Natural killer cell (primary cell): ENCODE measurements around the gene RASGEF1C. TPM values are rescaled to one million over a fixed set of nuclear protein-coding genes. Genes with fewer than 3 reads are reported as not detected.
"Not testable (repeated sequence)": the region's sequence is repeated elsewhere in the genome, so short reads cannot be mapped to it uniquely, and the experiment has no call there.

Experiments used
- ATAC-seq, 3 donors: fragments of 150-1000 bp in 2 of 3; fragments of 200-7000 bp in 1 of 3; cut with Tn5 transposase; 1 replicate in 1 of 3; 2 replicates in 2 of 3; pipeline ENCODE4 v1.10.0; 2021; ENCODE audit warnings: mild to moderate bottlenecking in 2 of 3, moderate library complexity in 2 of 3
- DNase-seq, 2 donors: peaks; one replicate each; pipeline versions ENCODE4 v3.0.0 to v3.0.0-alpha.2; 2013 to 2021; ENCODE audit warnings: mixed read lengths in 1 of 2
- H3K27ac ChIP-seq: one replicate; pipeline ENCODE4 v1.5.1; 2013; ENCODE audit warnings: mild to moderate bottlenecking, low read length
- H3K27me3 ChIP-seq: one replicate; pipeline ENCODE4 v1.6.1; 2013; ENCODE audit warnings: low read length; ENCODE audit not compliant: control insufficient read depth, insufficient read depth
- H3K36me3 ChIP-seq: one replicate; pipeline ENCODE4 v1.6.1; 2013; ENCODE audit warnings: low read length; ENCODE audit not compliant: control insufficient read depth, insufficient read depth
- H3K4me1 ChIP-seq: one replicate; pipeline ENCODE4 v1.6.1; 2013; ENCODE audit warnings: low read length; ENCODE audit not compliant: control insufficient read depth, insufficient read depth
- H3K4me3 ChIP-seq: one replicate; pipeline ENCODE4 v1.5.1; 2013; ENCODE audit warnings: low read length
- H3K9me3 ChIP-seq: one replicate; pipeline ENCODE4 v1.6.1; 2013; ENCODE audit warnings: low read length; ENCODE audit not compliant: control insufficient read depth, insufficient read depth
- H3K27ac Mint-ChIP-seq, 2 donors: one replicate each; pipeline ENCODE4 v1.8.0; 2022; ENCODE audit warnings: mild to moderate bottlenecking in 2 of 2, mixed read lengths in 2 of 2, moderate library complexity in 1 of 2
- H3K27me3 Mint-ChIP-seq, 2 donors: one replicate each; pipeline ENCODE4 v1.8.0; 2022; ENCODE audit warnings: low read depth in 2 of 2, mixed read lengths in 2 of 2
- H3K36me3 Mint-ChIP-seq: one replicate; pipeline ENCODE4 v1.8.0; 2022; ENCODE audit warnings: mixed read lengths
- H3K4me1 Mint-ChIP-seq, 2 donors: one replicate each; pipeline ENCODE4 v1.8.0; 2022; ENCODE audit warnings: mixed read lengths in 2 of 2
- H3K4me3 Mint-ChIP-seq: one replicate; pipeline ENCODE4 v1.8.0; 2022; ENCODE audit warnings: mild to moderate bottlenecking, moderate library complexity, mixed read lengths
- H3K9me3 Mint-ChIP-seq, 2 donors: one replicate each; pipeline ENCODE4 v1.8.0; 2022; ENCODE audit warnings: mixed read lengths in 2 of 2
- WGBS: methylation state at CpG from one replicate; pipeline ENCODE4 v1.1.7; 2013; ENCODE audit warnings: missing lambda C conversion rate; ENCODE audit not compliant: insufficient coverage; 5-methylcytosine and 5-hydroxymethylcytosine counted together
- intact Hi-C: fragments of 100-400 bp; cut with micrococcal nuclease; formaldehyde crosslinking; loops from one replicate; pipeline ENCODE4 v1.14.2; 2022
- total RNA-seq, 4 donors: library from RNA; stranded (reverse); fragments of 120-200 nt in 1 of 4; gene quantifications; one replicate each; pipeline versions ENCODE4 v1.2.3 to v1.2.4, GENCODE V29; 2013 to 2022
- TF ChIP-seq, protein P1 (sequence below): fragments of 200-600 bp; IDR thresholded peaks from one replicate; pipeline ENCODE4 v1.8.0; 2022; ENCODE audit warnings: antibody characterized with exemption

RASGEF1C gene
- total RNA-seq, 3 donors from 2014 or later (not counting 1 experiment from before 2014, with no cell fraction given): not detected

DNA sequence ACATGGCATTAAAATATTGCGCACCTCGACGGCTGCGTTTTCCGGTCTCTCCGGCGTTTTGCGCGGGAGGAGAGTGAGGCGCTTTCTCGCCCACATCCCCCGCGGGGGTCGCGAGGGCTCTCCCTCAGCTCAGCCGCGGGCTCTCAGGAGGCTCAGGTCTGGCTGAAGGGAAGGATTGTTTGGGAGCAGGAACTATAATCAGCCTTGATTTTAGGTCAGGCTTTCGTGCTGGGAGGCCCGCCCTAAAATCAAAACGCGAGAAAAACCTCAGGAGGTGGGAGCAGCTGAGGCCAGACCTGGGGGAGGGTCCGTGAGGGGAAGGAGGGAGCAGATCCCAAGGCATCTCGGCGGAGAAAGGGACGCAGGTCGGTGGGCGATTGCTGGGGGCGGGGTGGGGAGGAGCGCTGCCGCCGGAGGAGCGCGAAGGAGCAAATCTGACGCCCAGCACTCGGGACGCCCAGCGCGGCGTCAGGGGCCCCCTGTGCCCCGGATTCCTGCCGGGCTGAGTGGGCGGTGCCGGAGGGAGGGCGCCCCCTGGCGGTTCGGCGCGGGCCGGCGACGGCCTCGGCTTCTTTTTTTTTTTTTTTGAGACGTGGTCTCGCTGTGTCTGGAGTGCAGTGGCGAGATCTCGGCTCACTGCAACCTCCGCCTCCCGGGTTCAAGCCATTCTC, 118.8 kb downstream of the RASGEF1C start:
- Mint-ChIP-seq H3K27ac (peak overlapping the region in 1 of 2 donors; percentile 76), H3K9me3 (no peaks in the 10 kb centered on the region), H3K36me3 (no peaks in the 10 kb centered on the region), H3K4me1 (peaks cover 28 to 37% of the 10 kb centered on the region in 2 donors), H3K27me3 (peaks cover 21 to 27% of the 10 kb centered on the region in 2 donors), H3K4me3 (peak overlapping the region; percentile 80)
- Histone ChIP-seq H3K4me3 (peak overlapping the region; percentile 39), H3K27me3 (peaks cover 2% of the 10 kb centered on the region), H3K9me3 (no peaks in the 10 kb centered on the region), H3K4me1 (peaks cover 38% of the 10 kb centered on the region), H3K27ac (no peak overlapping the region), H3K36me3 (no peaks in the 10 kb centered on the region)
- DNase-seq (peak; percentile 86 to 91), ATAC-seq (peak; percentile 88 to 94 (median 90))
- TF ChIP-seq, protein P1, sequence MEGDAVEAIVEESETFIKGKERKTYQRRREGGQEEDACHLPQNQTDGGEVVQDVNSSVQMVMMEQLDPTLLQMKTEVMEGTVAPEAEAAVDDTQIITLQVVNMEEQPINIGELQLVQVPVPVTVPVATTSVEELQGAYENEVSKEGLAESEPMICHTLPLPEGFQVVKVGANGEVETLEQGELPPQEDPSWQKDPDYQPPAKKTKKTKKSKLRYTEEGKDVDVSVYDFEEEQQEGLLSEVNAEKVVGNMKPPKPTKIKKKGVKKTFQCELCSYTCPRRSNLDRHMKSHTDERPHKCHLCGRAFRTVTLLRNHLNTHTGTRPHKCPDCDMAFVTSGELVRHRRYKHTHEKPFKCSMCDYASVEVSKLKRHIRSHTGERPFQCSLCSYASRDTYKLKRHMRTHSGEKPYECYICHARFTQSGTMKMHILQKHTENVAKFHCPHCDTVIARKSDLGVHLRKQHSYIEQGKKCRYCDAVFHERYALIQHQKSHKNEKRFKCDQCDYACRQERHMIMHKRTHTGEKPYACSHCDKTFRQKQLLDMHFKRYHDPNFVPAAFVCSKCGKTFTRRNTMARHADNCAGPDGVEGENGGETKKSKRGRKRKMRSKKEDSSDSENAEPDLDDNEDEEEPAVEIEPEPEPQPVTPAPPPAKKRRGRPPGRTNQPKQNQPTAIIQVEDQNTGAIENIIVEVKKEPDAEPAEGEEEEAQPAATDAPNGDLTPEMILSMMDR: peak; percentile 90
- 1% methylated on average over 58 of the region's 58 CpGs for WGBS
- intact Hi-C loops: loop anchor here (2.0 kb wide), 1 partner anchor 287 kb away; no protein-coding TSS in a partner anchor

DNA sequence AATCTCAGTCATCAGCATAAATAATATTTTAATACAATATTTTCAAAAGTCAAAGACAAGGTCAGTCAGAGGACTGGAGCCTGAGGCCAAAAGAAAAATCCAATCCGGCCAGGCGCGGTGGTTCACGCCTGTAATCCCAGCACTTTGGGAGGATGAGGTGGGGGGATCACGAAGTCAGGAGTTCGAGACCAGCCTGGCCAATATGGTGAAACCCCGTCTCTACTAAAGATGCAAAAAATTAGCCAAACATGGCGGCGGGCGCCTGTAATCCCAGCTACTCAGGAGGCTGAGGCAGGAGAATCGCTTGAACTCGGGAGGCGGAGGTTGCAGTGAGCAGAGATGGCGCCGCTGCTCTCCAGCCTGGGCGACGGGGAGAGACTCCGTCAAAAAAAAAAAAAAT, 119.4 kb downstream of the RASGEF1C start:
- peak overlapping the region in 1 of 2 donors; percentile 76 for H3K27ac Mint-ChIP-seq
- H3K27me3 Mint-ChIP-seq: peaks cover 21% of the 10 kb centered on the region in 2 donors
- H3K36me3 ChIP-seq, H3K36me3 Mint-ChIP-seq, H3K27ac ChIP-seq, H3K9me3 ChIP-seq, H3K9me3 Mint-ChIP-seq, DNase-seq, H3K4me3 ChIP-seq, H3K27me3 ChIP-seq, ATAC-seq: not testable (repeated sequence)
- H3K4me3 Mint-ChIP-seq: peak overlapping the region; percentile 80
- H3K4me1 ChIP-seq: peaks cover 44% of the 10 kb centered on the region
- intact Hi-C loops: loop anchor here (2.0 to 5.0 kb wide), 2 partner anchors 82 to 287 kb away; no protein-coding TSS in a partner anchor
- WGBS: 77% methylated on average over 17 of the region's 18 CpGs
- peaks cover 28 to 43% of the 10 kb centered on the region in 2 donors for H3K4me1 Mint-ChIP-seq

DNA sequence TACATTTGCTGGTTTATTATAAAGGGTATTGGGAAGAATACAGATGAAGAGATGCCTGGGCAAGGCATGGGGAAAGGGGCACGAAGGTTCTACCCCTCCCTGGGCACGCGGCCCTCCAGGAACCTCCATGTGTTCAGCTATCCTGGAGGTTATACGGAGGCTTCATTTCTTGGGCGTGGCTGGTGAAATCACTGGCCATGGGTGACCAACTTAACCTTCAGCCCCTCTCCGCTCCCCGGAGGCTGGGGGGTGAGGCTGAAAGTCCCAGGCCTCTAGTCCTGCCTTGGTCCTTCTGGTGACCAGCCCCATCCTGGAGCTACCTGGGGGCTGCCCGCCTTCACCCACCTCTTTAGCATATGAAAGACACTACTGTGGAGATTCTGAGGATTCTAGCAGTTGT, 120.5 kb downstream of the RASGEF1C start:
- no peaks in the 10 kb centered on the region for H3K9me3 ChIP-seq
- H3K27me3 Mint-ChIP-seq: peaks cover 24 to 27% of the 10 kb centered on the region in 2 donors
- no peaks in the 10 kb centered on the region for H3K36me3 ChIP-seq
- no peak for ATAC-seq
- no peak overlapping the region for H3K4me3 Mint-ChIP-seq
- peaks cover 45% of the 10 kb centered on the region for H3K4me1 ChIP-seq
- intact Hi-C loops: loop anchor here (5.0 kb wide), 1 partner anchor 81 kb away; no protein-coding TSS in a partner anchor
- H3K27ac Mint-ChIP-seq: no peak overlapping the region
- 98% methylated on average over 8 of the region's 8 CpGs for WGBS
- DNase-seq: no peak
- H3K4me3 ChIP-seq: no peak overlapping the region
- H3K36me3 Mint-ChIP-seq: no peaks in the 10 kb centered on the region
- H3K27me3 ChIP-seq: peaks cover 4% of the 10 kb centered on the region
- TF ChIP-seq, protein P1: no peak
- no peak overlapping the region for H3K27ac ChIP-seq
- H3K9me3 Mint-ChIP-seq: no peaks in the 10 kb centered on the region
- peaks cover 28 to 49% of the 10 kb centered on the region in 2 donors for H3K4me1 Mint-ChIP-seq

DNA sequence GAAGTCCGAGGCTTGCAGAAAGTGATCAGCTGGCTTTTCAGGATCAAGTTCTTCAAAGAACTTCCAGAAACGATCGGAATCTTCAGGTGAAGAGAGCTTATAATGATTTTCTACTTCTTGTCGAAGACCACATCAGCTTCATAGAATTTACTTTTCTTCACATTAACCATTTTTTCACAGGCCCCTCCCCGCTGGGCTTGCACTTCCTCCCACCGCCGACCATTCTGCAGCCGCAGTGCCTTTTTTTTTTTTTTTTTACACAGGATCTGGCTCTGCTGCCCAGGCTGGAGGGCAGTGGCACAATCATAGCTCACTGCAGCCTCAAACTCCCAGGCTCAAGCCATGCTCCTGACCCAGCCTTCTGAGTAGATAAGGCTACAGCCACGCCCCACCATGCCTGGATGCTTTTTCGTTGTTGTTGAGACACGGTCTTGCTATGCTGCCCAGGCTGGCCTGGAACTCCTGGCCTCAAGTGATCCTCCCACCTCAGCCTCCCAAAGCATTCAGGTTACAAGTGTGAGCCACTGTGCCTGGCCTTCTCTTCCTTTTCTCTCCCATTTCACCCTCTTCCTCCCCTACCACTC, 122.1 kb downstream of the RASGEF1C start:
- H3K4me1 ChIP-seq: peaks cover 45% of the 10 kb centered on the region
- Mint-ChIP-seq H3K9me3 (no peaks in the 10 kb centered on the region), H3K27me3 (peaks cover 23 to 27% of the 10 kb centered on the region in 2 donors), H3K4me3 (peak overlapping the region; percentile 86), H3K27ac (peak overlapping the region; percentile 23 to 59), H3K4me1 (peaks cover 28 to 49% of the 10 kb centered on the region in 2 donors), H3K36me3 (no peaks in the 10 kb centered on the region)
- 53% methylated on average over 11 of the region's 11 CpGs for WGBS
- DNase-seq (peak in 1 of 2 donors; percentile 46), ATAC-seq (peak; percentile 42 to 63 (median 47))
- no peaks in the 10 kb centered on the region for H3K9me3 ChIP-seq
- intact Hi-C loops: loop anchor here (5.0 kb wide), 1 partner anchor 80 kb away; no protein-coding TSS in a partner anchor
- TF ChIP-seq, protein P1: no peak
- peaks cover 7% of the 10 kb centered on the region for H3K27me3 ChIP-seq
- no peak overlapping the region for H3K27ac ChIP-seq
- no peaks in the 10 kb centered on the region for H3K36me3 ChIP-seq
- H3K4me3 ChIP-seq: no peak overlapping the region
